ENCODE measurements around the gene CEP95.

The CEP95 gene

DNA sequence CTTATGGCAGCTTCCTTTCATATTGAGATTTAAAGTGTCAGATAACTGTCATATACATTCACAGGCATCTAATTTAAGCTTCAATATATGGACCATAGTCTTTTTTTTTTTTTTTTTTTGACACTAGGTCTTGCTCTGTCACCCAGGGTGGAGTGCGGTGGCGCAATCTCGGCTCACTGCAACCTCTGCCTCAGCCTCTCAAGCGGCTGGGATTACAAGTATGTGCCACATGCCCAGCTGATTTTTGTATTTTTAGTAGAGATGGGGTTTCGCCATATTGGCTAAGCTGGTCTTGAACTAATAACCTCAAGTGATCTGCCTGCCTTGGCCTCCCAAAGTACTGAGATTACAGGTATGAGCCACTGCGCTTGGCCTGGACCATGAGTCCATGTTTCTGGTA, 13.6 kb downstream of the CEP95 start:
- no peak overlapping the region for H3K27ac ChIP-seq (ENCODE audit: low read depth, low read length)
- peaks cover 96% of the 10 kb centered on the region for H3K36me3 ChIP-seq (ENCODE audit: control insufficient read depth, insufficient read depth, low read length)
- no peak overlapping the region for H3K9ac ChIP-seq (ENCODE audit: low read depth, low read length)
- no peaks in the 10 kb centered on the region for H3K4me1 ChIP-seq (ENCODE audit: control insufficient read depth, insufficient read depth, low read length)
- no peaks in the 10 kb centered on the region for H3K27me3 ChIP-seq (ENCODE audit: control insufficient read depth, insufficient read depth, low read length)
- no peaks in the 10 kb centered on the region for H3K9me3 ChIP-seq (ENCODE audit: control insufficient read depth, insufficient read depth, low read length)
- H3K4me3 ChIP-seq (ENCODE audit: low read depth, low read length) = no peak overlapping the region

DNA sequence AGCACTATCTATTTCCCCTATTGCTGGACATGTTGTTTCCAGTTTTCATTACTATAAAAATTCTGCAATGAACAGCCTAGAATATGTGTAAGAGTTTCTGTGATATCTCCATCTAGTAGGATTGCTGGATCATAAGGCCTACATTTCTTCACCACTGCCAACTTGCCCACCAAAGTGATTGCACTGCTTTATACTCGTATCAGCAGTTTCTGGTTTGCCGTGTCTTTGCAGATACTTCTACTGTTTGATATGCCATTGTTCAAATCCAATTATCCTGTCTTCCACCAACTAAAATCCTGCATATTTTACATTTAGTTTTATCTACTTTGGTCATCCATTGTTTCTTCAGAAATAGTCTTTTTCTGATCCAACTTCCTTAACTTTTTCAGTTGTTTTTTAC, 21.1 kb downstream of the CEP95 start:
- Histone ChIP-seq H3K27me3 (ENCODE audit: control insufficient read depth, insufficient read depth, low read length) (no peaks in the 10 kb centered on the region), H3K9me3 (ENCODE audit: control insufficient read depth, insufficient read depth, low read length) (no peaks in the 10 kb centered on the region), H3K27ac (ENCODE audit: low read depth, low read length) (no peak overlapping the region), H3K9ac (ENCODE audit: low read depth, low read length) (no peak overlapping the region), H3K4me3 (ENCODE audit: low read depth, low read length) (no peak overlapping the region), H3K36me3 (ENCODE audit: control insufficient read depth, insufficient read depth, low read length) (peaks cover 99% of the 10 kb centered on the region), H3K4me1 (ENCODE audit: control insufficient read depth, insufficient read depth, low read length) (no peaks in the 10 kb centered on the region)

DNA sequence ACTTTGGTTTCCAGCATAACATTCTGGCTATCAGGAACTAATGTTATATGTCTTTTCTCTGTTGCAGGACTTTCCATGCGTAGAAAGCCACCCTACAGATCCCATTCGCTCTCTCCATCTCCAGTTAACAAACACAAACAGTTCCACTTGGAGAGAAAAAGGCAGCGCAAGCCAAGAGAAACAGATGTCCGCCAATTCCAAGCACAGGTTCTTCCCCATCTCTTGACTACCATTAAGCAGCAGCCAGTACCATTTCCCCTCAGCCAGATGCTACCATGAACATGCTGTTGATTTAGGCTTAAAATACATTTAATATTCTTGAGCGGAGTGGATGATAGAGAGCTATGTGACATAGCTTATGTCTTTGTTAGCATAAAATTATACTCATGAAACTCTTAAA, 22.4 kb downstream of the CEP95 start:
- H3K27me3 ChIP-seq (ENCODE audit: control insufficient read depth, insufficient read depth, low read length) = no peaks in the 10 kb centered on the region
- no peak overlapping the region for H3K9ac ChIP-seq (ENCODE audit: low read depth, low read length)
- H3K9me3 ChIP-seq (ENCODE audit: control insufficient read depth, insufficient read depth, low read length) = no peaks in the 10 kb centered on the region
- no peaks in the 10 kb centered on the region for H3K4me1 ChIP-seq (ENCODE audit: control insufficient read depth, insufficient read depth, low read length)
- H3K36me3 ChIP-seq (ENCODE audit: control insufficient read depth, insufficient read depth, low read length) = peaks cover 99% of the 10 kb centered on the region
- no peak overlapping the region for H3K27ac ChIP-seq (ENCODE audit: low read depth, low read length)
- no peak overlapping the region for H3K4me3 ChIP-seq (ENCODE audit: low read depth, low read length)

DNA sequence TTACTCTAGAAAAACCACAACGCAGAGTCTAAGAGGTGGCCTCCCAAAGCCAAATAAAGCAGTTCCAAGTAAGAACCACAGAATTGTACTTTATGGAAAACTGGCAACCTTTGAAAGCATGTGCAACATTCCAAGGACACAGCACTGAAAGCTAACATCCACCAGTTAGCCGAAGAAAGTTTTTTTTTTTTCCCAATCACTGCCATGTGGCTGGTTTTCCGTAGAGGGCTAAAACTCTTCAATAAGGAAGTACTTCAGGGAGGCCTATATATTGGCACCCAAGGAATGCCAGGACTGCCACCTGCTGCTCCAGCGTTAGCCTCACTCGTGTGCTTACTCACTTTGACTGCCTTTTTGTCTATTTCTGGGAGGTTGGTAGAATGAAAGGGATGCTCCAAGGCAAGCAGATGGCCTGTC, 25.2 kb downstream of the CEP95 start:
- H3K4me1 ChIP-seq (ENCODE audit: control insufficient read depth, insufficient read depth, low read length) = no peaks in the 10 kb centered on the region
- no peaks in the 10 kb centered on the region for H3K9me3 ChIP-seq (ENCODE audit: control insufficient read depth, insufficient read depth, low read length)
- no peak overlapping the region for H3K4me3 ChIP-seq (ENCODE audit: low read depth, low read length)
- H3K27me3 ChIP-seq (ENCODE audit: control insufficient read depth, insufficient read depth, low read length) = no peaks in the 10 kb centered on the region
- peaks cover 100% of the 10 kb centered on the region for H3K36me3 ChIP-seq (ENCODE audit: control insufficient read depth, insufficient read depth, low read length)
- H3K27ac ChIP-seq (ENCODE audit: low read depth, low read length) = no peak overlapping the region
- H3K9ac ChIP-seq (ENCODE audit: low read depth, low read length) = no peak overlapping the region

DNA sequence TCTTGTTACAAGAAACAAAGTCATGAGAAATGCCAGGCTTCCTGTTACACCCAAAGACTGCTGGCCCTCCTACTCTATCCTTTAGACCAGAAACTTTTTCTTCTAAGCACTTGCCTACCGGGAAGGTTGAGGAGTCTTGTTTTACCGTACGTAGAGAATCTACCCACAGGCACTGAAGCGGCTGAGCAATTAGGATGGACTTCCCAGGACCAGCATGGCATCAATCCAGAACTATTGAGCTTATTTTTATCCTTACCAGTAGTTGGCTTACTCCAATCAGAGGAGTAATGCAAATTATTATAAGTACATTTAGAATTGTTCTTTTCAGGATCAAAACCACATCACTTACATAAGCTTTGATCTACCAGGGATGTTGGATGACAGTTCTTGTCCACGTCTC, 25.6 kb downstream of the CEP95 start:
- Histone ChIP-seq H3K4me3 (ENCODE audit: low read depth, low read length) (no peak overlapping the region), H3K9ac (ENCODE audit: low read depth, low read length) (no peak overlapping the region), H3K27ac (ENCODE audit: low read depth, low read length) (no peak overlapping the region), H3K4me1 (ENCODE audit: control insufficient read depth, insufficient read depth, low read length) (no peaks in the 10 kb centered on the region), H3K27me3 (ENCODE audit: control insufficient read depth, insufficient read depth, low read length) (no peaks in the 10 kb centered on the region), H3K9me3 (ENCODE audit: control insufficient read depth, insufficient read depth, low read length) (no peaks in the 10 kb centered on the region), H3K36me3 (ENCODE audit: control insufficient read depth, insufficient read depth, low read length) (peaks cover 100% of the 10 kb centered on the region)

DNA sequence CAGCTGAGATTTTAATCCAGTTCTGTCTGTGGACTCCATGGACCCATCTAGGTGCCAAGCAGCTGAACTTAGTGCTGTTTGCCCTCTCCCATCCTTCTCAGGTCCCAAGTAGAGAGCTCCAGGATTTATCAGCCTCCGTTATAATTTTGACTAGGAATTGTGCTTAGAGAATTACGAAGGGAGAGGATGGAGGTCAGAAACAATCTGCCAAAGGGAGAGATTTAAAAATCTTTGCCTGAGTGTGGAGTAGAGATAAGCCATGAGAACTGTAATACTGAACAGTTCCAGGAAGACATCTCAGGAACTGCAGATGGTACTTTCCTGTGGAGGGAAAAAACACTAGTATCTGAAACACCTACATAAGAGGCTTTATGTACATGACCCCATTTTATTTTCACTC, 27.0 kb downstream of the CEP95 start:
- Histone ChIP-seq H3K36me3 (ENCODE audit: control insufficient read depth, insufficient read depth, low read length) (peaks cover 94% of the 10 kb centered on the region), H3K9me3 (ENCODE audit: control insufficient read depth, insufficient read depth, low read length) (no peaks in the 10 kb centered on the region), H3K4me3 (ENCODE audit: low read depth, low read length) (no peak overlapping the region), H3K27ac (ENCODE audit: low read depth, low read length) (no peak overlapping the region), H3K27me3 (ENCODE audit: control insufficient read depth, insufficient read depth, low read length) (no peaks in the 10 kb centered on the region), H3K4me1 (ENCODE audit: control insufficient read depth, insufficient read depth, low read length) (no peaks in the 10 kb centered on the region), H3K9ac (ENCODE audit: low read depth, low read length) (no peak overlapping the region)

DNA sequence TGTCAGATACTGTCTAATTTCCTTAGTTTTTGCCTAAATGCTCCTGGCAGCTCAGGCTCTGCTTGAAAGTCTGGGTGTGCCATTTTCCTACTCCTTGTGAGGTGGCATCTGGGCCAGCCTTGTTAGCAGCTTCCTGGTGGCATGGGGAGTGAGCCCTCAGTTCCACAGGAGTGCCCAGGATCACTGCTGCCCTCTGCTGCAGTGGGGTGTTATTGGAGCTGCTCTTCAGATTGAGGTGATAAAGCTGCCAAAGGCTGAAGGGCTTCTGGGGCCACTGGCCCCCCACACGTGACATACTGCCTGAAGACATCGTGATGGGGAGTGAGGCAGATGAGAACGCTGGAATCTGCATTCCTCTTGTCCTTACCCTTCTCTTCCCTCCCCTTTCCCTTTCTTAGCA, 27.4 kb downstream of the CEP95 start:
- Histone ChIP-seq H3K4me1 (ENCODE audit: control insufficient read depth, insufficient read depth, low read length) (no peaks in the 10 kb centered on the region), H3K4me3 (ENCODE audit: low read depth, low read length) (no peak overlapping the region), H3K9me3 (ENCODE audit: control insufficient read depth, insufficient read depth, low read length) (no peaks in the 10 kb centered on the region), H3K9ac (ENCODE audit: low read depth, low read length) (no peak overlapping the region), H3K36me3 (ENCODE audit: control insufficient read depth, insufficient read depth, low read length) (peaks cover 90% of the 10 kb centered on the region), H3K27me3 (ENCODE audit: control insufficient read depth, insufficient read depth, low read length) (no peaks in the 10 kb centered on the region), H3K27ac (ENCODE audit: low read depth, low read length) (no peak overlapping the region)

DNA sequence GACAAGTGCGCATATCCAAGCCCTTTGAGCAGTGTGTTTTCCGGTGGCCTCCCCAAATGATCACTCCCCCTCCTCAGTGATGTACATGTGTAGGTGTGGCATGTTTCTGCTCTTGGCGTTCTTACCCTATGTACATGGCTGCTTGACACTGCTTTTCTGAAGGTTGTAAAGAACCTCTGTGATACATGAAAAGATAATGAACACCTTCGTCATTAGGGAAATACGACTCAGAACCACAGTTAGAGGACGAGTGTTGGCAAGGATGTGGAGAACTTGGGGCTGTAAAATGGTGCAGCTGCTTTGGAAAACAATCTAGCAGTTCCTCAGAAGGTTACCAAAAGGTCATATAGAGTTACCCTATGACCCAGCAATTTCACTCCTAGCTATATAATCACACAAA, 28.6 kb downstream of the CEP95 start:
- Histone ChIP-seq H3K27ac (ENCODE audit: low read depth, low read length) (no peak overlapping the region), H3K27me3 (ENCODE audit: control insufficient read depth, insufficient read depth, low read length) (no peaks in the 10 kb centered on the region), H3K4me3 (ENCODE audit: low read depth, low read length) (no peak overlapping the region), H3K9me3 (ENCODE audit: control insufficient read depth, insufficient read depth, low read length) (no peaks in the 10 kb centered on the region), H3K4me1 (ENCODE audit: control insufficient read depth, insufficient read depth, low read length) (no peaks in the 10 kb centered on the region), H3K9ac (ENCODE audit: low read depth, low read length) (no peak overlapping the region), H3K36me3 (ENCODE audit: control insufficient read depth, insufficient read depth, low read length) (peaks cover 81% of the 10 kb centered on the region)

DNA sequence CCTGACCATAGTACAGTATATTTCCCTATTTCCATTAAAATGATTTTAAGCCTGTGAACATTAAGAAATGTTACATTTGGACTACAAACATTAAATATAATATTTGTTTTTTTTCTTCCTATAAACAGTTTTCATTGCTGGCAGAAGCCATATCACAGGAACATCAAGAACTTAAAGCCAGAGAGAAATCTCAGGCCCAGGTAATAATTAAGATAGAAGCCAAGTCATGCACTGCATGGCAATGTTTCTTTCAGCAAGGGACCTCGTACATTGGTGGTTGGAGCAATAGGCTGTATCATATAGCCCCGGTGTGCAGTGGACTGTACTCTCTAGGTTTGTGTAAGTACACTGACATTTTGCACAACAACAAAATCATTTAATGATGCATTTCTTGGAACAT, 30.1 kb downstream of the CEP95 start:
- no peak overlapping the region for H3K4me3 ChIP-seq (ENCODE audit: low read depth, low read length)
- H3K36me3 ChIP-seq (ENCODE audit: control insufficient read depth, insufficient read depth, low read length) = peaks cover 67% of the 10 kb centered on the region
- no peaks in the 10 kb centered on the region for H3K4me1 ChIP-seq (ENCODE audit: control insufficient read depth, insufficient read depth, low read length)
- H3K27ac ChIP-seq (ENCODE audit: low read depth, low read length) = no peak overlapping the region
- H3K9me3 ChIP-seq (ENCODE audit: control insufficient read depth, insufficient read depth, low read length) = no peaks in the 10 kb centered on the region
- H3K27me3 ChIP-seq (ENCODE audit: control insufficient read depth, insufficient read depth, low read length) = no peaks in the 10 kb centered on the region
- no peak overlapping the region for H3K9ac ChIP-seq (ENCODE audit: low read depth, low read length)

DNA sequence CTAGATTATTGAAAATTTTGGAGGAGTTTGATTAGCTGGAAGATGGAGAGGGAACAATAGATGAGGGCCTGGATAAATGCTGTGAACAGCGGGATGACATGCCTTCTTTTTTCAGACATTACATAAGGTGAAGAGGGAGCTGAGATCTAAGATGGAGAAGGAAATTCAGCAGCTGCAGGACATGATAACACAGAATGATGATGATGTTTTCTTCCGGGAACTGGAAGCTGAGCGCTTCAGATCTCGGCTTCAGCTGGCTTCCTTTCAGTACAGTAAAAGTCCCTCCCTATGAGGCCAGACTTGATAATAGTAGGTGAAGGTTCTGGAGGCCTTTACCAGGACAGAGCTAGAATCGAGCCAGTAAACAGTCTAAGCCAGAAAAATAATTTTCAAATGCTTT, 30.7 kb downstream of the CEP95 start:
- no peak overlapping the region for H3K4me3 ChIP-seq (ENCODE audit: low read depth, low read length)
- no peaks in the 10 kb centered on the region for H3K27me3 ChIP-seq (ENCODE audit: control insufficient read depth, insufficient read depth, low read length)
- H3K9ac ChIP-seq (ENCODE audit: low read depth, low read length) = no peak overlapping the region
- no peaks in the 10 kb centered on the region for H3K4me1 ChIP-seq (ENCODE audit: control insufficient read depth, insufficient read depth, low read length)
- peaks cover 62% of the 10 kb centered on the region for H3K36me3 ChIP-seq (ENCODE audit: control insufficient read depth, insufficient read depth, low read length)
- H3K27ac ChIP-seq (ENCODE audit: low read depth, low read length) = no peak overlapping the region
- H3K9me3 ChIP-seq (ENCODE audit: control insufficient read depth, insufficient read depth, low read length) = no peaks in the 10 kb centered on the region

DNA sequence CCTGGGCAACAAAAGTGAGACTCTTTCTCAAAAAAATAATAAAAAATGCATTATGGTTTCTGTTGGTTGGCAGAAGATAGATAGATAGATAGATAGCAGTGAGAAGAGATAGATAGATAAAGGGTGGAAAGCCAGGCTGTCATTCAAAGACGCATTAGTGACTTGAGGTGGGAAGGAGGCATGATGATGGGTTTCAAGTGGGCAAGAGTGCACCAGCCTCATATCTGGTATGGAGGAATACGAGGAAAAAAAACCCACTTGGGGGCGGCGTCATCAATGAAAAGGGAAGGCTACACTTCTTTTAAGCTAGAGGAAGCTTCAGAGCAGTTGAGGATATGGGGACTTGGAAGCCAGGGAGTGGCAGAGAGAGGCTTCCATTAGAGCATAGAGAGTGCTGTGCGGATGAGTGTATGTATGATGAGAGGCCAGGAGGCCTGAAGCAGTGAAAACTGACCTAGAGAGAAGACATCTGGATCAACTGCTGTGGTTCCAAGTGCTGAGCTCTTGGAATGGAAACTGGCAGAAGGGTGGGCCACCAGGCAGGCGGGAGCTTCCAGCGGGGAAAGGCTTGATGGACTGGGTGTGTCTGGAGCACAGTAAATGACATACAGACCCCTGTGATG, 31.8 kb downstream of the CEP95 start:
- no peak overlapping the region for H3K27ac ChIP-seq (ENCODE audit: low read depth, low read length)
- H3K36me3 ChIP-seq (ENCODE audit: control insufficient read depth, insufficient read depth, low read length) = peaks cover 53% of the 10 kb centered on the region

More for the DNA sequence above, 31.8 kb downstream of the CEP95 start:
- H3K9ac ChIP-seq (ENCODE audit: low read depth, low read length) = no peak overlapping the region
- H3K4me1 ChIP-seq (ENCODE audit: control insufficient read depth, insufficient read depth, low read length) = no peaks in the 10 kb centered on the region
- H3K9me3 ChIP-seq (ENCODE audit: control insufficient read depth, insufficient read depth, low read length) = no peaks in the 10 kb centered on the region
- no peak overlapping the region for H3K4me3 ChIP-seq (ENCODE audit: low read depth, low read length)
- H3K27me3 ChIP-seq (ENCODE audit: control insufficient read depth, insufficient read depth, low read length) = no peaks in the 10 kb centered on the region

All from HUES48 (cell line).